ENCODE results near the gene CTIF.

DNA sequence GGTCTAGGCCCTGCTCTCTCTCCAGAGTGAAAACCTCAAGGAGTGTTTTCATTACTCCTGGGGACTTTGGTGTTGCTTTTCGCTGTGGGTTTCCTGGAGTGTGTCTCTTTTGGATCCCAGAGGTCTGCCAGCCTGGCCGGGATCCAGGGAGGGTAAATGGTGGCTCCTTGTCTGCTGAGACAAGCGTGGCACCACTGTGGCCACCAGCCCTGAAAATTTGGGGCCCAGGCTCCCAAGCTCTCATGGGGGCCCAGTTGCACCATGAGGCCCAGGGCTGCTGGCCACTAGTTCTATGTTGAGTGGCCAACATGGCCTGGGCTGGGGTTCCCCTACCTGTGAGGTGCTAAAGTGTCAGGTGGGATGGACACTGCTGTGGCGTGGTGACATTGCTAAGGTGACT is 144.8 kb downstream of the CTIF start:
- TF ChIP-seq EZH2phosphoT487 (IDR thresholded peaks at IDR 0.05; ENCODE audit: low read length) (no peak), EZH2 (optimal IDR thresholded peaks at IDR 0.05; ENCODE audit: low read depth, low read length) (no peak)

Measured in MM.1S (cell line).